Aortic smooth muscle cell (primary cell): Measurements from ENCODE around the gene PSMG2. TPM values are rescaled to one million over a fixed set of nuclear protein-coding genes. Genes with fewer than 3 reads are reported as not detected.

ENCODE experiments used
- total RNA-seq: library from RNA; depleted of rRNA; stranded (reverse); fragments of >200 nt; gene quantifications from 2 replicates; pipeline ENCODE4 v1.2.3, GENCODE V29; 2014

PSMG2 gene
- total RNA-seq = 59.7 and 74.8 TPM in 2 replicates

GRCh38 chr18:12702221-12703095 lies at the start of gene PSMG2, which contains the start of gene CEP76:
TSS of gene PSMG2 (plus strand) at chr18:12703042. CDS start at chr18:12703108, 66 bp downstream.
TSS of gene CEP76 (minus strand) at chr18:12702723. CDS start at chr18:12702548, 175 bp downstream.

GRCh38 chr18:12657684-12658425 lies 45.0 kb upstream of the PSMG2 start, which contains the start of gene SPIRE1:
TSS of gene SPIRE1 (minus strand) at chr18:12658107. CDS start at chr18:12657866, 241 bp downstream.

Other genes starting within 250 kb of the PSMG2 start
- 33.2 and 40.2 TPM in 2 replicates for gene SPIRE1, start 44.9 kb upstream of the PSMG2 start, total RNA-seq
- gene CEP76, start 319 bp upstream of the PSMG2 start, total RNA-seq = 8.1 and 10.2 TPM in 2 replicates
- 28.7 and 33.4 TPM in 2 replicates for gene PTPN2, start 181.2 kb downstream of the PSMG2 start, total RNA-seq
- 44.5 and 53.9 TPM in 2 replicates for gene SEH1L, start 245.0 kb downstream of the PSMG2 start, total RNA-seq